GM12878 (cell line): ENCODE results near the gene ZBTB16. TPM values are rescaled to one million over a fixed set of nuclear protein-coding genes. Genes with fewer than 3 reads are reported as not detected.

ENCODE experiments used
- ATAC-seq: fragments of 200-7000 bp; cut with Tn5 transposase; 3 replicates; pipeline ENCODE4 v1.9.1; 2020; ENCODE audit warnings: mild to moderate bottlenecking, moderate library complexity
- BruUV-seq: library from RNA; stranded (reverse); fragments of 400-500 nt; replicated peaks from 2 replicates; lab custom pipeline; 2021; lab: Mats Ljungman, UMichigan
- CTCF ChIA-PET: fragments of 300-600 bp; sonication (Branson Sonifier 250); formaldehyde crosslinking; extraction: SDS; loops from one replicate; lab custom pipeline; 2021; ENCODE audit warnings: inconsistent platforms; lab: Yijun Ruan, JAX
- POLR2A ChIA-PET: fragments of 350-600 bp; formaldehyde crosslinking; extraction: SDS; loops from one replicate; lab custom pipeline; 2021; ENCODE audit warnings: inconsistent platforms; lab: Charles Lee
- RAD21 ChIA-PET: fragments of 300-600 bp; sonication (Branson Sonifier 250); formaldehyde crosslinking; loops from one replicate; lab custom pipeline; 2023; ENCODE audit warnings: antibody characterized with exemption; ENCODE audit not compliant: unreplicated experiment; lab: Charles Lee
- SMC1A ChIA-PET: fragments of 300-600 bp; sonication (Branson Sonifier 250); formaldehyde crosslinking; loops from one replicate; lab custom pipeline; 2023; ENCODE audit not compliant: unreplicated experiment, uncharacterized antibody; lab: Charles Lee
- DNase-seq: peaks from one replicate; pipeline ENCODE4 v3.0.0-alpha.2; 2011; ENCODE audit warnings: low read depth, low spot score
- FAIRE-seq: peaks from 3 replicates; lab custom pipeline; 2011; peaks lifted over from hg19 to GRCh38; lab: Jason Lieb, UNC
- H2AFZ ChIP-seq: 2 replicates; pipeline ENCODE4 v1.6.0; 2011; ENCODE audit warnings: low read depth, low read length, control low read depth; ENCODE audit not compliant: control insufficient read depth
- H3K27ac ChIP-seq: 2 replicates; pipeline ENCODE4 v1.5.1; 2011; ENCODE audit warnings: control low read depth; ENCODE audit not compliant: control insufficient read depth, insufficient read depth
- H3K27me3 ChIP-seq, 2 experiments: replicated peaks in 1 of 2; 2 replicates each; pipeline versions ENCODE4 v1.6.0 to v1.6.1; 2011; ENCODE audit warnings: low read length in 1 of 2; ENCODE audit not compliant: control insufficient read depth in 2 of 2, insufficient read depth in 2 of 2
- H3K36me3 ChIP-seq, 2 experiments: 2 replicates each; pipeline ENCODE4 v1.5.1; 2011; ENCODE audit warnings: low read length in 1 of 2; ENCODE audit not compliant: control insufficient read depth in 2 of 2, insufficient read depth in 2 of 2
- H3K4me1 ChIP-seq: 2 replicates; pipeline ENCODE4 v1.6.1; 2011; ENCODE audit warnings: mild to moderate bottlenecking, low read length, moderate library complexity, mixed read lengths; ENCODE audit not compliant: control insufficient read depth, insufficient read depth
- H3K4me2 ChIP-seq: 2 replicates; pipeline ENCODE4 v1.6.0; 2011; ENCODE audit warnings: control low read depth; ENCODE audit not compliant: control insufficient read depth, insufficient read depth
- H3K4me3 ChIP-seq: fragments of 200-600 bp; sonication (generic); 2 replicates; pipeline ENCODE4 v1.5.1; 2016
- H3K79me2 ChIP-seq: 2 replicates; pipeline ENCODE4 v1.6.0; 2011; ENCODE audit warnings: low read length; ENCODE audit not compliant: control insufficient read depth, insufficient read depth
- H3K9ac ChIP-seq: 2 replicates; pipeline ENCODE4 v1.8.0; 2011; ENCODE audit warnings: low read length, control low read depth, mixed read lengths; ENCODE audit not compliant: control insufficient read depth, insufficient read depth
- H3K9me3 ChIP-seq: replicated peaks from 3 replicates; pipeline ENCODE4 v1.5.1; 2011; ENCODE audit warnings: mild to moderate bottlenecking, low read length; ENCODE audit not compliant: control insufficient read depth, insufficient read depth
- H4K20me1 ChIP-seq: 2 replicates; pipeline ENCODE4 v1.6.0; 2011; ENCODE audit not compliant: control insufficient read depth, insufficient read depth
- CBX5 ChIP-seq: sonication (generic); IDR thresholded peaks from 2 replicates; pipeline ENCODE4 v1.6.1; 2016; ENCODE audit warnings: low read depth, moderate library complexity, mild to moderate bottlenecking, inconsistent platforms
- EED ChIP-seq: sonication (generic); IDR thresholded peaks from 2 replicates; pipeline ENCODE4 v1.6.1; 2016; ENCODE audit warnings: antibody characterized with exemption, low read depth
- ESRRA ChIP-seq: IDR thresholded peaks from 2 replicates; pipeline ENCODE4 v1.6.1; 2012; ENCODE audit warnings: mild to moderate bottlenecking, low read length, improper control_type of control experiment
- IRF4 ChIP-seq: IDR thresholded peaks from 2 replicates; pipeline ENCODE4 v1.6.1; 2011; ENCODE audit warnings: low read depth, low read length
- JUNB ChIP-seq: IDR thresholded peaks from 2 replicates; pipeline ENCODE4 v1.6.1; 2016; ENCODE audit warnings: antibody characterized with exemption, mild to moderate bottlenecking
- NKRF ChIP-seq: fragments of 450-650 bp; conservative IDR thresholded peaks from 2 replicates; pipeline ENCODE4 v1.6.1; 2017; ENCODE audit warnings: mild to moderate bottlenecking, moderate library complexity
- NR2C1 ChIP-seq: fragments of 450-650 bp; IDR thresholded peaks from 2 replicates; pipeline ENCODE4 v1.6.1; 2017; ENCODE audit warnings: antibody characterized with exemption, mild to moderate bottlenecking, moderate library complexity
- PML ChIP-seq: IDR thresholded peaks from 2 replicates; pipeline ENCODE4 v1.6.1; 2012; ENCODE audit warnings: low read length, inconsistent platforms
- RELA ChIP-seq: fragments of 450-650 bp; IDR thresholded peaks from 2 replicates; pipeline ENCODE4 v1.8.0; 2014; ENCODE audit warnings: borderline replicate concordance; ENCODE audit not compliant: partially characterized antibody
- SUZ12 ChIP-seq: fragments of 200-600 bp; sonication (generic); IDR thresholded peaks from one replicate; pipeline ENCODE4 v1.6.1; 2018; ENCODE audit warnings: antibody characterized with exemption, mild to moderate bottlenecking; ENCODE audit not compliant: unreplicated experiment
- ZNF274 ChIP-seq: IDR thresholded peaks from one replicate; pipeline ENCODE4 v1.8.0; 2011; ENCODE audit not compliant: insufficient read length, insufficient read depth
- WGBS: methylation state at CpG from one replicate; pipeline ENCODE4 v1.1.6; 2016; ENCODE audit warnings: low lambda C conversion rate; ENCODE audit not compliant: insufficient replicate concordance, insufficient coverage; ENCODE audit errors: missing lambda C conversion rate; 5-methylcytosine and 5-hydroxymethylcytosine counted together
- in situ Hi-C: fragments of 300-500 bp; cut with MboI; formaldehyde crosslinking; loops from 9 replicates; pipeline ENCODE4 v1.14.3; 2018; ENCODE audit warnings: mixed read lengths
- intact Hi-C: fragments of 100-400 bp; cut with micrococcal nuclease; formaldehyde crosslinking; loops from one replicate; pipeline ENCODE4 v1.14.2; 2022; ENCODE audit not compliant: unreplicated experiment
- polyA plus RNA-seq, 11 experiments: library from polyadenylated mRNA; depleted of rRNA in 4 of 11; unstranded in 6 of 11; stranded (reverse) in 5 of 11; fragments of >200 nt; fragmentation: Nextera tagmentation in 4 of 11; fragmentation: Illumina TruSeq in 1 of 11; extraction: Ambion mirVana in 4 of 11; extraction: Trizol in 1 of 11; gene quantifications; 1 replicate in 1 of 11; 2 replicates in 10 of 11; pipeline versions ENCODE4 v1.2.1 to v1.2.3, GENCODE V29; 2011 to 2016; ENCODE audit warnings: inconsistent platforms in 2 of 11, missing spikeins in 2 of 11, low read depth in 1 of 11
- total RNA-seq, 4 experiments: library from RNA; depleted of rRNA in 3 of 4; stranded (reverse); fragments of >200 nt in 3 of 4; fragmentation: Illumina TruSeq in 1 of 4; extraction: Trizol in 1 of 4; gene quantifications; 2 replicates each; pipeline versions ENCODE4 v1.2.1 to v1.2.3, GENCODE V29; 2013 to 2021
- TF ChIP-seq, protein P1 (sequence below): fragments of 450-650 bp; IDR thresholded peaks from 2 replicates; pipeline ENCODE4 v1.6.1; 2016; ENCODE audit warnings: mild to moderate bottlenecking

Gene ZBTB16
- total and polyA plus RNA-seq, 10 of the 15 experiments (the other 5 are each of a cell fraction or from before 2014, with no cell fraction given): 0.38 TPM; not detected in 9

- CTCF ChIA-PET: no interaction called here
- no peak for ATAC-seq
- POLR2A ChIA-PET: no interaction called here
- no peak for TF ChIP-seq JUNB
- no peak for TF ChIP-seq CBX5
- TF ChIP-seq IRF4: no peak
- TF ChIP-seq NKRF: no peak
- no peak for TF ChIP-seq ESRRA
- TF ChIP-seq RELA: no peak
- no peak for TF ChIP-seq ZNF274
- TF ChIP-seq SUZ12: no peak
- TF ChIP-seq PML: no peak
- no peak for TF ChIP-seq NR2C1
- TF ChIP-seq EED: no peak
- TF ChIP-seq, protein P1, sequence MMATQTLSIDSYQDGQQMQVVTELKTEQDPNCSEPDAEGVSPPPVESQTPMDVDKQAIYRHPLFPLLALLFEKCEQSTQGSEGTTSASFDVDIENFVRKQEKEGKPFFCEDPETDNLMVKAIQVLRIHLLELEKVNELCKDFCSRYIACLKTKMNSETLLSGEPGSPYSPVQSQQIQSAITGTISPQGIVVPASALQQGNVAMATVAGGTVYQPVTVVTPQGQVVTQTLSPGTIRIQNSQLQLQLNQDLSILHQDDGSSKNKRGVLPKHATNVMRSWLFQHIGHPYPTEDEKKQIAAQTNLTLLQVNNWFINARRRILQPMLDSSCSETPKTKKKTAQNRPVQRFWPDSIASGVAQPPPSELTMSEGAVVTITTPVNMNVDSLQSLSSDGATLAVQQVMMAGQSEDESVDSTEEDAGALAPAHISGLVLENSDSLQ: no peak
- Histone ChIP-seq H3K4me1 (peaks cover 6% of the 10 kb centered on the region; the same call in 1 of the 2 replicates), H3K9ac (no peak overlapping the region), H3K79me2 (no peaks in the 10 kb centered on the region), H3K27me3 (no peaks in the 10 kb centered on the region; a peak in 2 of 4 replicates), H3K4me2 (no peak overlapping the region), H2AFZ (no peak overlapping the region), H3K4me3 (no peak overlapping the region), H3K36me3 (no peaks in the 10 kb centered on the region), H4K20me1 (no peaks in the 10 kb centered on the region), H3K27ac (no peak overlapping the region), H3K9me3 (no peaks in the 10 kb centered on the region)
- FAIRE-seq: no peak
- intact Hi-C loops (no loop called here), in situ Hi-C loops (no loop called here)
- no TSS peak for BruUV-seq
- 30% methylated on average over 11 of the region's 12 CpGs for WGBS
- RAD21 ChIA-PET: no interaction called here
- SMC1A ChIA-PET: no interaction called here
- DNase-seq: no peak
Measured at GRCh38 chr11:114162719-114163123, 103.2 kb downstream of the ZBTB16 start.
